Measurements from ENCODE around the gene TBC1D3I. TPM values are rescaled to one million over a fixed set of nuclear protein-coding genes. Genes with fewer than 3 reads are reported as not detected.

Gene TBC1D3I
- total and polyA plus RNA-seq, 4 donors: 0.11 to 0.17 TPM; not detected in 2

- 81% methylated on average over 4 of the region's 4 CpGs for WGBS
- H3K36me3 ChIP-seq (ENCODE audit: control insufficient read depth in 4 of 4, insufficient read depth in 3 of 4, low read depth in 1 of 4, low read length in 3 of 4): no peaks in the 10 kb centered on the region
- no peak overlapping the region for H3K9ac ChIP-seq (ENCODE audit: low read depth in 1 of 2, low read length in 2 of 2)
- H3K27ac ChIP-seq (ENCODE audit: low read depth in 1 of 2, low read length in 2 of 2): no peak overlapping the region
- DNase-seq (ENCODE audit: low spot score): no peak
- no peak overlapping the region for H3K4me3 ChIP-seq (ENCODE audit: low read depth in 1 of 3, low read length in 3 of 3)
- TF ChIP-seq RXRA (IDR thresholded peaks at IDR 0.05) (no peak), GABPA (IDR thresholded peaks at IDR 0.05 in 1 of 2, conservative IDR thresholded peaks at IDR 0.05 in 1 of 2) (no peak), SP1 (IDR thresholded peaks at IDR 0.05) (no peak), RAD21 (IDR thresholded peaks at IDR 0.05) (no peak), YY1 (IDR thresholded peaks at IDR 0.05) (no peak)
- H3K4me1 ChIP-seq (ENCODE audit: control insufficient read depth in 4 of 4, insufficient read depth in 4 of 4, low read length in 3 of 4): peaks cover 0 to 3% (median 0%) of the 10 kb centered on the region in 4 donors
- H3K9me3 ChIP-seq (ENCODE audit: control insufficient read depth in 4 of 4, low read length in 3 of 4): no peaks in the 10 kb centered on the region
- H3K27me3 ChIP-seq (ENCODE audit: control insufficient read depth in 4 of 4, insufficient read depth in 4 of 4, low read length in 3 of 4): no peaks in the 10 kb centered on the region
These were observed 58.5 kb downstream of the TBC1D3I start for GRCh38 chr17:36205637-36206485.

GRCh38 chr17:36204724-36205500, 59.5 kb downstream of the TBC1D3I start:
- Histone ChIP-seq H3K4me1 (ENCODE audit: control insufficient read depth in 4 of 4, insufficient read depth in 4 of 4, low read length in 3 of 4) (peaks cover 0 to 3% (median 0%) of the 10 kb centered on the region in 4 donors), H3K27me3 (ENCODE audit: control insufficient read depth in 4 of 4, insufficient read depth in 4 of 4, low read length in 3 of 4) (no peaks in the 10 kb centered on the region), H3K9me3 (ENCODE audit: control insufficient read depth in 4 of 4, low read length in 3 of 4) (no peaks in the 10 kb centered on the region), H3K9ac (ENCODE audit: low read depth in 1 of 2, low read length in 2 of 2) (no peak overlapping the region), H3K4me3 (ENCODE audit: low read depth in 1 of 3, low read length in 3 of 3) (no peak overlapping the region), H3K36me3 (ENCODE audit: control insufficient read depth in 4 of 4, insufficient read depth in 3 of 4, low read depth in 1 of 4, low read length in 3 of 4) (no peaks in the 10 kb centered on the region), H3K27ac (ENCODE audit: low read depth in 1 of 2, low read length in 2 of 2) (no peak overlapping the region)
- TF ChIP-seq YY1 (IDR thresholded peaks at IDR 0.05) (no peak), RXRA (IDR thresholded peaks at IDR 0.05) (no peak), HNF4A (conservative IDR thresholded peaks at IDR 0.05) (peak in 1 of 2 donors; percentile 19), SP1 (IDR thresholded peaks at IDR 0.05) (no peak), GABPA (IDR thresholded peaks at IDR 0.05 in 1 of 2, conservative IDR thresholded peaks at IDR 0.05 in 1 of 2) (no peak), FOXA2 (IDR thresholded peaks at IDR 0.05) (no peak)
- no peak for DNase-seq (ENCODE audit: low spot score)
- 76% methylated on average over 7 of the region's 7 CpGs for WGBS

Small RNA genes within 50 kb of the gene (small RNA-seq; reads per million reads assigned to genes)
- gene AC243829.3 (not detected), gene AC243829.6 (not detected), gene RF00019 (not detected)

Other genes starting within 250 kb of the TBC1D3I start
- 1 to 10 TPM; 1.9 to 8.7 TPM for gene CCL23, start 246.6 kb downstream of the TBC1D3I start, total RNA-seq
- 10 to 100 TPM in 1 of 2 donors, 1 to 10 TPM in 1; 3.9 to 24.4 TPM for gene CCL23, start 246.6 kb downstream of the TBC1D3I start, polyA plus RNA-seq
- gene CCL18, start 200.3 kb downstream of the TBC1D3I start, total RNA-seq: under 1 TPM in 1 of 2 donors, not detected in 1; 0.92 TPM
- gene CCL18, start 200.3 kb downstream of the TBC1D3I start, polyA plus RNA-seq: under 1 TPM; 0.22 to 0.76 TPM
- gene CCL3, start 174.4 kb downstream of the TBC1D3I start, total RNA-seq: 1 to 10 TPM in 1 of 2 donors, under 1 TPM in 1; 0.92 to 5.6 TPM
- 1 to 10 TPM; 1.6 to 2.1 TPM for gene CCL3, start 174.4 kb downstream of the TBC1D3I start, polyA plus RNA-seq
- 1 to 10 TPM; 1.7 to 4.6 TPM for gene CCL4, start 160.7 kb downstream of the TBC1D3I start, total RNA-seq
- gene CCL4, start 160.7 kb downstream of the TBC1D3I start, polyA plus RNA-seq: 1 to 10 TPM; 2.2 to 3.3 TPM
- under 1 TPM; 0.42 to 0.56 TPM for gene TBC1D3B, start 87.9 kb downstream of the TBC1D3I start, total RNA-seq
- 1 to 10 TPM in 1 of 2 donors, under 1 TPM in 1; 0.66 to 1.8 TPM for gene TBC1D3B, start 87.9 kb downstream of the TBC1D3I start, polyA plus RNA-seq
- under 1 TPM; 0.42 TPM for gene CCL3L1, start 67.8 kb downstream of the TBC1D3I start, total RNA-seq
- under 1 TPM; 0.15 to 0.21 TPM for gene CCL3L1, start 67.8 kb downstream of the TBC1D3I start, polyA plus RNA-seq
- gene CCL4L2, start 53.5 kb downstream of the TBC1D3I start, total RNA-seq: 1 to 10 TPM in 1 of 2 donors, under 1 TPM in 1; 0.50 to 2.8 TPM
- 1 to 10 TPM in 1 of 2 donors, under 1 TPM in 1; 0.83 to 1.3 TPM for gene CCL4L2, start 53.5 kb downstream of the TBC1D3I start, polyA plus RNA-seq
- not detected for gene TBC1D3G, start 59.3 kb upstream of the TBC1D3I start, total RNA-seq
- under 1 TPM in 1 of 2 donors, not detected in 1; 0.58 TPM for gene TBC1D3G, start 59.3 kb upstream of the TBC1D3I start, polyA plus RNA-seq
- gene TBC1D3H, start 123.9 kb upstream of the TBC1D3I start, total RNA-seq: not detected
- gene TBC1D3H, start 123.9 kb upstream of the TBC1D3I start, polyA plus RNA-seq: under 1 TPM in 1 of 2 donors, not detected in 1; 0.08 TPM
- 10 to 100 TPM in 1 of 2 donors, 1 to 10 TPM in 1; 8.1 to 18.8 TPM for gene ZNHIT3, start 222.1 kb upstream of the TBC1D3I start, total RNA-seq
- gene ZNHIT3, start 222.1 kb upstream of the TBC1D3I start, polyA plus RNA-seq: 10 to 100 TPM; 19.4 to 24.2 TPM